GM21423 (cell line): ENCODE measurements around the gene ZNF217.
A peak's percentile ranks its signal among the peaks of the same experiment; 100 is the strongest.
"Not testable (repeated sequence)": the region's sequence is repeated elsewhere in the genome, so short reads cannot be mapped to it uniquely, and the experiment has no call there.

ENCODE experiments used
- ATAC-seq: cut with Tn5 transposase; IDR thresholded peaks from one replicate; pipeline ENCODE4 v1.9.1; 2021; ENCODE audit warnings: mild to moderate bottlenecking, moderate library complexity; ENCODE audit not compliant: unreplicated experiment

ZNF217 gene

GRCh38 chr20:53593466-53594007 is at the start of gene ZNF217:
Gene ZNF217 (minus strand): TSS chr20:53593839. CDS start chr20:53582826, 11,013 bp downstream.
- ATAC-seq, result peak; percentile 15

GRCh38 chr20:53643031-53643832 is 49.6 kb upstream of the ZNF217 start:
- peak; percentile 97 for ATAC-seq

GRCh38 chr20:53642196-53643030 is 48.8 kb upstream of the ZNF217 start:
- peak; percentile 46 for ATAC-seq

GRCh38 chr20:53639647-53640440 is 46.2 kb upstream of the ZNF217 start:
- no peak for ATAC-seq

- no peak for ATAC-seq
These were observed 45.5 kb upstream of the ZNF217 start for GRCh38 chr20:53639128-53639527.

- not testable (repeated sequence) for ATAC-seq
These were observed 43.7 kb upstream of the ZNF217 start for GRCh38 chr20:53637310-53637709.

- ATAC-seq, result no peak
These were observed 43.0 kb upstream of the ZNF217 start for GRCh38 chr20:53636540-53637097.

- ATAC-seq, result no peak
These were observed 41.6 kb upstream of the ZNF217 start for GRCh38 chr20:53635221-53635620.

- no peak for ATAC-seq
These were observed 38.4 kb upstream of the ZNF217 start for GRCh38 chr20:53631909-53632662.

GRCh38 chr20:53629436-53629835 is 35.8 kb upstream of the ZNF217 start:
- no peak for ATAC-seq

GRCh38 chr20:53628758-53629157 is 35.1 kb upstream of the ZNF217 start:
- not testable (repeated sequence) for ATAC-seq

GRCh38 chr20:53628076-53628475 is 34.4 kb upstream of the ZNF217 start:
- ATAC-seq, result no peak

GRCh38 chr20:53627001-53627400 is 33.4 kb upstream of the ZNF217 start:
- ATAC-seq, result not testable (repeated sequence)

- no peak for ATAC-seq
These were observed 32.9 kb upstream of the ZNF217 start for GRCh38 chr20:53626584-53626983.

- no peak for ATAC-seq
These were observed 31.9 kb upstream of the ZNF217 start for GRCh38 chr20:53625311-53626129.

- ATAC-seq, result not testable (repeated sequence)
These were observed 31.2 kb upstream of the ZNF217 start for GRCh38 chr20:53624927-53625250.

- ATAC-seq, result peak; percentile 48
These were observed 30.0 kb upstream of the ZNF217 start for GRCh38 chr20:53623454-53624211.

GRCh38 chr20:53623134-53623453 is 29.5 kb upstream of the ZNF217 start:
- ATAC-seq, result no peak
